NCI-H526 treated with DMSO at 0.1 percent for 48 hours (cell line): Measurements from ENCODE around the gene RAB21.

Experiments
- DNase-seq: peaks from one replicate; lab custom pipeline; 2025; lab: John Stamatoyannopoulos, UW

Gene RAB21, protein sequence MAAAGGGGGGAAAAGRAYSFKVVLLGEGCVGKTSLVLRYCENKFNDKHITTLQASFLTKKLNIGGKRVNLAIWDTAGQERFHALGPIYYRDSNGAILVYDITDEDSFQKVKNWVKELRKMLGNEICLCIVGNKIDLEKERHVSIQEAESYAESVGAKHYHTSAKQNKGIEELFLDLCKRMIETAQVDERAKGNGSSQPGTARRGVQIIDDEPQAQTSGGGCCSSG

DNA sequence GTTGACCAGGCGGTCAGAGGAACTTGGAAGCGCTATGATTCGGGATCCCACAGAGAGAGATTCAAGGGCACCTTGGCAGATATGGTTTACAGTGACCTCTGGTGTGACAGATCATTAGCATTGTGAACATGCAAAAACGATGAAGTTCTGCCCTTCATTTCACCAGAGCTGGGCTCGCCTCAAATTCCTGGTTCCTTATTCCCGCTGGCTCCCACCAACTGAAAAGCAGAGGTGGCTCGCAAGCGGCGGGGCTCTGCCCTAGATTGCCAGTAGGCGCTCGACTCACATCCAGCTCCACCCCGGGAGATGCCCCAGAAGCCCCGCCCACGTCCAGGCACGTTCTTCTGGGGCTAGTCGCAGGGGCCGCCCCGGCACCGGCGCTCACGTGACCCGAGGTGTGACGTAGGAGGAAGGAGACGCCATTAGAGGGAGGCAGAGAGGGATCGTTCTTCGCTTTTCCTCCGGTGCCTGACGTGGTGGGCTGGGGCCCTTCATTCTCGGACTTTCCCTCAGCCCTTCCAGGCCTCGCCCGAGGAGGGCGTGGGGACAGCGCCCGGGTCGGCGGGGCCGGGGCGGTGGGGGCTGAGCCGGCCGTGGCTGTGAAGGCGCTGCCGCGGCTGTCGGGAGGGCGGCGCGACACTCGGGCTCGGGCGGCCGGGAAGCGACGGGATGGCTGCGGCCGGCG lies at the start of gene RAB21:
TSS of gene RAB21 (plus strand) at position 403 of the 685 bp plus-strand sequence. CDS start at position 670, 267 bp downstream.
- peak; percentile 92 for DNase-seq

DNA sequence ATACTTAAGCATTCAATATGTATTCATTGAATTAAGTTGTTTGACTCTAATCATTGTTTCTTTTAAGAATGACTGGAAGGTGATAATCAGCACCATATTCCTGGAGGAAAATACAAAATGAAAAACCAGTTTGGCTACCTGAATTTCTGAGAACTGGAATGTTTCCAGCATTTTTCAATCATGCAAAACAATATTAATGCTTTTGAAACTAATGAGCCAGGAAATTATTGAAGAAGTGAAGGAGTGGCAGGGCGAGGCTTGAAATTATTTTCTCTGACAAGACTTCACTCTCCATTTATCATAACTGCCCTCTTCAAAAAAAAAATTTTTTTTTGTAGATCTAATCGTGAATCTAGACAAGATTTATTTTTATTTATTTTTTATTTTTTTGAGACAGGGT lies 49.7 kb upstream of the RAB21 start:
- DNase-seq: no peak

- DNase-seq: no peak
Observed at GRCh38 chr12:71708658-71709057, 46.0 kb upstream of the RAB21 start.

DNA sequence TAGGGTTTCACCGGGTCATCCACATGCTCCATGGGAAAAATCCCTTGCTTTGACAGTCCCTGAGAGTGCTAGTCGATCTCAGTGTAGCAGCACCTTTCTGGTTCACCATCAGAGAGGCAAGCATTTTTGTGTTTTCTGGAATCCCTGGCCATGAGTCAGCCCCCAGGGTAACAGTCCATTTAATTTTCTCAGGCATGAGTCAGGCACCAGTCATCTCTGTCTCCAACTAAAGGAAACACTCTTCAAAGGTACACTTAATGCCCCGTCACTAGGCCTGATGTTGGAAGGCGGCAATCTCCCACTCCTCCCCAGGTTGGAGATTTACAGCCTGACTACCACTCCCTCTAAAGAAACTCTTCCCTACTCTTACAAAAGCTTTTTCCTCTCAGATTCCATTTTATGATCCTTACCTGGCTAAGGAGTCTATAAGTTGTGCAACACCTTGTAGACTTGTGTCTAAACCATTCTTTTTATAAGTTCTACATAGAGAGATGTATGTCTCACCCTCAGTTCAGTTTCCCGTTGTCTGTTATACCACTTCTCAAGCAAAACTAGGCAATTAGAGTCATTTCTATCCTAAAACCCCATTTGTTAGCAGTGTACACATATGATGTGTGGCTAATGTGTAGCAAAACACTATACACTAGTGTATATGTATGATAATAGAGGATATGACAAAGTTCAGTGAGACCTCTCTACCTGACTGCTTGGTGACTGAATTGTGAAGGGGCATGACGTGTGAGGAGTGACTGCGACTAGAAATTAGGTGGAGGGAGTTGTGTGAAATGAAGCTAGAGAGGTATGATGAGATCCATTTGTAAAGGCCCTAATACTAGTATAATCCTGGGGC lies 44.2 kb upstream of the RAB21 start:
- no peak for DNase-seq

- no peak for DNase-seq
Observed at GRCh38 chr12:71718611-71719010, 36.1 kb upstream of the RAB21 start.

DNA sequence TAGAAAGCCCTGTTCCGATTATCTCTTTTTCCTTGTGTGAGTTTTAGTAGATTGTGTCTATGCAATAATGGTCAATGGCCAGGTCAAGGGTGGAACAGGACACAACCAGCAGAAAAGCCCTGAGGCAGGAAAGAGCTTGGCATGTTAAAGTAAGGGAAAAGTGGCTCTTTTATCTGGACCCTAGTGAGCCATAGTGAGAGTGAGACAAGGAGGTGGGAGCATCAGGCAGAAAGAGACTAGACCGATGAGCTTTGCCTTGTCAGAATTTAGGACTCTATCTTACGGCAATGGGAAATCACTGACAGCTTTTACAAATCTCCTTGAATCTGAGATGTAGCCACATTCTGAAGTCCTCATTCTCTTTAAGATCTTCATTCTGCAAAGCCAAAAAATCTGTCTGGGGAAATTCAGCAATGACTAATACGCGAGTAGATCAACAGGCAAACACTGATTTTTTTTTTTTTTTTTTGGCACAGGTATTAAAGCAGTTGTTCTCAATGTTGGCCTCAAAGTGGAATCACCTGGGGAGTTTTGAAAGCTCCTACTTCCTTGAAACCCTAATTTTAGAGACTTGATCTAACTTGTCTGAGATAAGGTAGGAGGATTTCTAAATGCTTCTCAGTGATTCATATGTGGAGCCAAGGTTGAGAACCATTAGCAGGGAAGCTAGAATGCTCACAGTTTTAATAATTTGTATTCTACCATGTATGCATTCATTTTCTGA lies 34.9 kb upstream of the RAB21 start:
- DNase-seq: no peak

GRCh38 chr12:71721783-71722505 lies 32.7 kb upstream of the RAB21 start:
- DNase-seq: no peak

- DNase-seq: no peak
Observed at GRCh38 chr12:71725011-71725410, 29.7 kb upstream of the RAB21 start.

- no peak for DNase-seq
Observed at GRCh38 chr12:71726548-71726947, 28.1 kb upstream of the RAB21 start.

- DNase-seq: no peak
Observed at GRCh38 chr12:71727958-71728357, 26.7 kb upstream of the RAB21 start.

- no peak for DNase-seq
Observed at GRCh38 chr12:71730936-71731335, 23.7 kb upstream of the RAB21 start.

- DNase-seq: no peak
Observed at GRCh38 chr12:71731439-71732356, 23.0 kb upstream of the RAB21 start.

DNA sequence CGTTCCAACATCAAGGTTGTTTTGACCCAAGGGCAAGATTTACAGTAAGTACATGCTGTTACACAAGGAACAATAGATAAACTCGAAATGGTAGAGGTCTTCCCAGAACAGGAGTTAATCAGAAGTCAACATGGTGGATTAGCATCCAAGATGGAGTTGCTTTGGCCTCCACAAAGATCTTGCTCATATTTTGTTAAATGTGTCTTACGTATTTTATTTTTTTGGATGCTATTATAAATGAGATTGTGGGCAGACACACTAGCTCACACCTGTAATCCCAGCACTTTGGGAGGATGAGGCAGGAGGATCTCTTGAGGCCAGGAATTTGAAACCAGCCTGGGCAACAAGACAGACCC lies 22.3 kb upstream of the RAB21 start:
- DNase-seq: no peak

DNA sequence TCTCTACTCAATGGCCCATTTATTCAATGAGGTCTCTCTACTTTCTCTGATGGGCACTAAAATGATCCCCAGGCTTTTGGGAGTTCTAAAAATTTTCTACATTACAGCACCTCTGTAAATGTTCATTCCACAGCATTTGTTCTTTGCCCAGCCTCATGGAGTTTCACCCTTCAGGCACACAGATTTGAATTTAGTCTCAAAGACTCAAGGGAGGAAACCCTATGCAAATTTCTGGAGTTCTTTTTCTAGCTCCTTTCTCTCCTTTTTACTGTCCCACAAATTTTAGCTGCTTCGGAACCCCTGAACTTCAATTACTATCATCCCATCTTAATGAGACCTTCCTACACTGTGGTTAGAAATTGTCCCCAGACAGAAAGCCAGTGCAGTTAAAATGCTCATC lies 17.5 kb upstream of the RAB21 start:
- no peak for DNase-seq

GRCh38 chr12:71742998-71743397 lies 11.7 kb upstream of the RAB21 start:
- DNase-seq: no peak

DNA sequence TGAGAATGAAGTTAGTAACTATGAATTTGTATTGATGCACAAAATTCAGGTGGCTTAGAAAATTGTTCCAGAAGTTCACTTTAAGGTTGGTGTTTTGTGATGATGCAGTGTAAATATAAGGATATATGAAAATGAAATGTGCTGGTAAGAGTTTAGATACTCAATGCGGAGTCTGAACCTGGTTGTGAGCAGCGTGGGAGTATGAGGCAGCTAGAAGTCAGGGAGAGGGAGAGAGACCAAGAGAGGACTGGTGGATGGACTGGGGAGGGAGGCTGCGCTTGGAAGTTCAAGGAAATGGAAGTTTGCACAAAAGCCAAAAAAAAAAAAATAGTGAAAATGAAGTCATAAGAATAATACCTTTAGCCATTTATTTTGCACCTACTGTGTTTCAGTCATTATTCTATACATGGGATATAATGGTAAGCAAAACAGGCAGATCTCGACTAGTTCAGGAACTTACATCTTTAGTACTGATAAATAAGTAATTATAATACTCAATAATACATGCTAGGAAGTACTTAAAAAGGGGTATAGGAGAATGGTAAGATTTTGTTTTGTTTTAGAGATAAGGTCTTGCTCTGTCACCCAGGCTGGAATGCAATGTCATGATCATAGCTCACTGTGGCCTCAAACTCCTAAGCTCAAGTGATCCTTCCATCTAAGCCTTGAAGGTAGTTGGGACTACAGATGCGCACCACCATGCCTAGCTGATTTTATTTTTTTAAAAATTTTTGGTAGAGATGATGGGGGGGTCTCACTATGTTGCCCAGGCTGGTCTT lies 10.0 kb upstream of the RAB21 start:
- DNase-seq: no peak

GRCh38 chr12:71746974-71747611 lies 7.6 kb upstream of the RAB21 start:
- DNase-seq: peak; percentile 51

DNA sequence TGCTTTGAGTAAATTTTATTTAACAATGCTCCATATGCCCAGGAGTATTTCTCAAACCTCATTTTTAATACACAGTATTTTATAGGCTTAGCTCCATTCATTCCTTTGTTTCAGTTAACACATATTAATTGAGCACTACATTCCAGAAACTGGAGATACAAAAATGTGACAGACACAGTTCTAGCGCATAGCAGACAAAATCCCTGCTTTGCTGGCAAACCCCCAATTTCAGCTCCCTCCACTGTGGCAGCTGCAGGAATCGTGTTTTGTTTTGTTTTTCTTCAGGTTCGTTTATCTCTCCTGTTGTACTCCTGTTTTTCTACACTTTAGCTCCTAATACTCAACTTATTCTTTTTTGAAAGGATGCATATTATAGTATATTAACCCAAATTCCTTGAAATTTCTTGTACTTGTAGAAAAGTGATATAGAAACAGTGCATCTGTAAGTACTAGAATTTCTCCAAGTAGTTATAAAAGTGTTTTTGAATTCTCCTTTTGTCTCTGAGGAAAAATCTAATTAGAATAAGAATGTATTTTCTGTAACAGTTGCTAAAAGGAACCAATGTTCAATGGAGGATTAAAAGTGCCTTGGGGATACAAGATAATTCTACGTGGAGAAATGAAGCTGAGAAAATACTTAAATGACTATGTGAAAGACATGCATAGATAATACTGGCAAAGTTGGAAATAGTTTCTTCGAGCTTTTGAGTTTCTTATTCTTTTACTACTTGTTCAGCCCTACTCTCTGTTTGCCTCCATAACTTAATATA lies 6.4 kb upstream of the RAB21 start:
- DNase-seq: no peak

DNA sequence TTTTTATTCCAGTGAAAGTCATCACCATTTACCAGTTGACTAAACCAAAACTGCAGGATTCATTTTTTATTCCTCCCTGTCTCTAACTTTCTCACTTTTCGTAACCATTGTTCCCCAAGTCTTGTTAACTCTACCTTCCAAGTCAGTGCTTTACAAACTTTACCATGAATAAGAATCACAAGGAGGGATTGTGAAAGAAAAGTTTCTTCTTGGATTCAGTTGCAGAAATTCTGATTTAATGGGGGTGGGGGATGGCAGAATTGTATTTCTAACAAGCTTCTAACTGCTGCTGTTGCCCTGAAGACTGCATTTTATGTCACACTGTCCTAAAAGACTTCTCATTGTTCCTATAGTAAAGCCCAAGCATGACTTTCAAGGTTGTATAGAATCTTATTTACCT lies 5.0 kb upstream of the RAB21 start:
- no peak for DNase-seq
